Effector memory CD4-positive, alpha-beta T cell (primary cell): ENCODE data around the gene SLC22A7.

ENCODE experiments used
- DNase-seq, 3 donors: peaks; one replicate each; pipeline ENCODE4 v3.0.0-alpha.2; 2020
- H3K27ac ChIP-seq: 2 replicates; pipeline ENCODE4 v1.7.0; 2013; ENCODE audit warnings: mild to moderate bottlenecking, low read length, moderate library complexity; ENCODE audit not compliant: insufficient read depth, poor library complexity, severe bottlenecking
- H3K27me3 ChIP-seq: replicated peaks from 2 replicates; pipeline ENCODE4 v1.7.0; 2013; ENCODE audit warnings: mild to moderate bottlenecking, low read length; ENCODE audit not compliant: insufficient read depth, control insufficient read depth, poor library complexity, severe bottlenecking
- H3K36me3 ChIP-seq: 2 replicates; pipeline ENCODE4 v1.7.0; 2013; ENCODE audit warnings: mild to moderate bottlenecking, low read length, moderate library complexity; ENCODE audit not compliant: control insufficient read depth, insufficient read depth
- H3K4me1 ChIP-seq: 2 replicates; pipeline ENCODE4 v1.7.0; 2013; ENCODE audit warnings: low read length, mild to moderate bottlenecking; ENCODE audit not compliant: control insufficient read depth, insufficient read depth, poor library complexity, severe bottlenecking
- H3K4me3 ChIP-seq: 2 replicates; pipeline ENCODE4 v1.7.0; 2013; ENCODE audit warnings: low read length, low read depth, mild to moderate bottlenecking; ENCODE audit not compliant: insufficient read depth, poor library complexity, severe bottlenecking
- H3K9me3 ChIP-seq: 2 replicates; pipeline ENCODE4 v1.7.0; 2013; ENCODE audit warnings: mild to moderate bottlenecking, low read length, moderate library complexity; ENCODE audit not compliant: control insufficient read depth

Gene SLC22A7

DNA sequence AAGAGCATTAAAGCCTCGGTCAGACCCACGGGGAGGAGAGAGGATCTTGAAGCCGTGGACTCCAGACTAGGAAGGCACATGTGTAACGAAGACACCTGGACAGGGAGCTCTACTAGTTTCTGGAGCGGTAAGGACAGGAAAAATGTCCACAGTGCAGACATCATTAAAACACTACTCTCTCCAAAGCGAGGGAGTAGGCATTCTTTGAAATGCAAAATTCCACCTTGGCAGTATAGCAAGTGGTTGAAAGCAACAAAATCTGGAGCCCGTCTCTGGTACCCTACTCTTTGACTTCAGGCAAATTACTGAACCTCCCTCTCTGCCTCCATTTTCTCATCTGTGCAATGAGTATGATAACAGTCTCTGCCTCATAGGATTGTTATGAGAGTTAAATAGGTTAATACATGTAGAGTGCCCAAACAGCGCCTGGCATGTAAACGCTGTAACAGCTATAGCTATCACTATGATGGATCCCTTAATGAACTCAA lies 11.0 kb downstream of the SLC22A7 start:
- H3K4me1 ChIP-seq = peaks cover 7% of the 10 kb centered on the region
- no peaks in the 10 kb centered on the region for H3K9me3 ChIP-seq
- no peak overlapping the region for H3K27ac ChIP-seq
- no peaks in the 10 kb centered on the region for H3K27me3 ChIP-seq
- no peaks in the 10 kb centered on the region for H3K36me3 ChIP-seq
- DNase-seq = no peak
- peak overlapping the region; percentile 49 for H3K4me3 ChIP-seq

DNA sequence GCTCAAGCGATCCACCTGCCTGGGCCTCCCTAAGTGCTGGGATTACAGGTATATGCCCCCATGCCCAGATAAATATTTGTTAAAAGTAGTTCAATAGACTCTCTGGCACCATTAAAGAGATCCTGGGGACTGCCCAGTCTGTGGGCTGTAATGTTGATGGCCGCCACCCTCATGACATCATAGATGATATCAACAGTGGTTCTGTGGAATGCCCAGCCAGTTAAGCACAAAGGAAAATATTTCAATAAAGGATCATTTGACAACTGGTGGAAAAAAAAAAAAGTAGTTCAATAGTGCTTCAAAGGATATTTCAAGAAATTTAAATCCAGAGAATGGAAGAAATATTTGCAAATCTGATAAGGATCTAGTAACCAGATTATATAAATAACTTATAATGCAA lies 12.1 kb downstream of the SLC22A7 start:
- no peaks in the 10 kb centered on the region for H3K36me3 ChIP-seq
- no peaks in the 10 kb centered on the region for H3K27me3 ChIP-seq
- H3K27ac ChIP-seq = no peak overlapping the region
- no peaks in the 10 kb centered on the region for H3K9me3 ChIP-seq
- no peak overlapping the region for H3K4me3 ChIP-seq
- peaks cover 7% of the 10 kb centered on the region for H3K4me1 ChIP-seq
- no peak for DNase-seq

DNA sequence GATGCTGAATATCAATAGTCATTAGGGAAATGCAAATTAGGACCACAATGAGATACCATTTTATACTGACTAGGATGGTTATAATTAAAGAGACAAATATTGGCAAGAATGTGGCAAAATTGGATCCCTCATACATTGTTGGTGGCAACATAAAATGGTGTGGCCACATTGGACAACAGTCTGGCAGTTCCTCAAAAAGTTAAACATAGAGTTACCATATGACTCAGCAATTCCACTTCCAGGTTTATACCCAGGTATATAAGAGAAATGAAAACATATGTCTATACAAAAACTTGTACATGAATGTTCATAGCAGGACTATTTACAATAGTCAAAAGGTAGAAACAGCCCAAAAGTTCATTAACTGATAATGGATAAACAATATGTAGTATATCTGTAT lies 12.6 kb downstream of the SLC22A7 start:
- no peaks in the 10 kb centered on the region for H3K36me3 ChIP-seq
- DNase-seq = no peak
- H3K4me1 ChIP-seq = peaks cover 7% of the 10 kb centered on the region
- H3K9me3 ChIP-seq = no peaks in the 10 kb centered on the region
- no peak overlapping the region for H3K27ac ChIP-seq
- no peaks in the 10 kb centered on the region for H3K27me3 ChIP-seq
- H3K4me3 ChIP-seq = no peak overlapping the region

DNA sequence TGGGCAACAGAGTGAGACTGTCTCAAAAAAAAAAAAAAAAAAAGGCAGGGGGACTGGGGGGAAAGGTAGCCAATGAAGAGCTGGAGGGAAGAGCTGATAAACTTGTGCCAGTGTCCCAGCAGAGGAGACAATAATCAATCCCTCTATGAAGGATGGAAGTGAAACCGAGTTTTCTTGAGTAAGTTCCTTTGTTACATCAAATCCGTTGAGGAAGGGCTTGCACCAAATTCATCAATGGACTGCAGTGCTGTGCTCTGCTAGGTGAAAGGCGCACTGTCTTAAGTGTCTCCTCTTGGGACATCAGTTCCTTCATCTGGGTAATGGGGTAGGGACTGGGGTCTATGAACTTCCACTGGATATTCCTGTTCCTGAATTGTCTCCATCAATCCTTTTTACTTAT lies 13.6 kb downstream of the SLC22A7 start:
- H3K9me3 ChIP-seq = no peaks in the 10 kb centered on the region
- DNase-seq = no peak
- no peak overlapping the region for H3K27ac ChIP-seq
- H3K4me3 ChIP-seq = no peak overlapping the region
- peaks cover 7% of the 10 kb centered on the region for H3K4me1 ChIP-seq
- no peaks in the 10 kb centered on the region for H3K36me3 ChIP-seq
- H3K27me3 ChIP-seq = no peaks in the 10 kb centered on the region

DNA sequence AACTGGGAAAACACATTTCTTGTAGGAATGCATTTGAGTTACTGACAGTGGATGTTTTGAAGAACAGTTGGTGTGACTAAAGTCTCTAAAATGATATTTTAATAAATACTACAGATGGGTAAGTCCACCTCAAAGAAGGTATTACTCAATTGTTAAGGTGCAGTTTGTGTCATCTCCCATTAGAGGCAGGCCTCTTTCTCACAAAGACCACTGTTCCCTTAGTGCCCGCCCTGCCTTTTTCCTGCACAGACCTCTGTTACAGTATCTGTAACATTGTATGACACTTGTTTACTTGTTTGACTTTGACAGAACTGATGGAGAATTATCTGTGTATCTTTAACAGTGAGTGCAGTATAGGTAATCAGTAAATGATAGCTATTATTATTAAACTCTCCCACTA lies 15.8 kb downstream of the SLC22A7 start:
- no peak for DNase-seq
- Histone ChIP-seq H3K36me3 (no peaks in the 10 kb centered on the region), H3K27ac (no peak overlapping the region), H3K4me1 (peaks cover 4% of the 10 kb centered on the region), H3K27me3 (no peaks in the 10 kb centered on the region), H3K9me3 (no peaks in the 10 kb centered on the region), H3K4me3 (no peak overlapping the region)

DNA sequence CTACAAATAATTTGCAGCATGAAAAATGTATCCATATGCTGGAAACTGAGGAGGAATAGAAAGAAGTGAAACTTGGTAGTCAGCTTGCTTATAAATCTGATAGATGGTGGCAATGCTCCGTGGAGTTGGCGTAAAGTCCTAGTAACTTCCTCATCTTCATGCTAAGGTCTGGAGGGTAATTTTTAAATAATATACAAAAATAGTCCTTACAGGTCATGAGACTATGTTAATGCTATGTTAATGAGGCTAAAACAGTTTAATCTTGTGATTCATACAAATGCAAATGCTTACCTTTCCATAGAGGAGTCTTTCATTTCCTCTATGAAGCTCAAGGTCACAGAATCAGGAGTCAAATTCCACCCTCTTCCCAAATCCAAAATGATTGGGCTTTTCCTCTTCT lies 20.0 kb downstream of the SLC22A7 start:
- no peak overlapping the region for H3K27ac ChIP-seq
- H3K36me3 ChIP-seq = no peaks in the 10 kb centered on the region
- no peak overlapping the region for H3K4me3 ChIP-seq
- no peaks in the 10 kb centered on the region for H3K4me1 ChIP-seq
- no peak for DNase-seq
- H3K27me3 ChIP-seq = no peaks in the 10 kb centered on the region
- H3K9me3 ChIP-seq = no peaks in the 10 kb centered on the region

DNA sequence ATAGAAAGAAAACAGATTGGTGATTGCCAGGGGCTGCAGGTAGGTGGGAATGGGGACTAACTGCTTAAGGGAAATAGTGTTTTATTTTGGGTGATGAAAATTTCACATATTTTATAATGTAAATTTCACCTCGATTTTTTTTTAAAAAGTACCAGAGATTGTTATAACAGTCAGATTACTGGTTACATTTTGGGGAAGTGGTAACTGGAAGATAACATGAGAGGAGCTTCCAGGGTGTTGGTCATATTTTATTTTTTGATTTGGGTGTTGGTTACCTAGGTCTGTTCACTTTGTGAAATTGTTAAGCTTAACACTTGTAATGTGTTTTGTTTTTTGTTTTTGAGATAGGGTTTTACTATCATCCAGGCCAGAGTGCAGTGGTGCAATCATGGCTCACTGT lies 27.8 kb downstream of the SLC22A7 start:
- no peak overlapping the region for H3K27ac ChIP-seq
- H3K27me3 ChIP-seq = no peaks in the 10 kb centered on the region
- no peak overlapping the region for H3K4me3 ChIP-seq
- peaks cover under 1% of the 10 kb centered on the region for H3K4me1 ChIP-seq
- DNase-seq = no peak
- no peaks in the 10 kb centered on the region for H3K36me3 ChIP-seq
- H3K9me3 ChIP-seq = no peaks in the 10 kb centered on the region

DNA sequence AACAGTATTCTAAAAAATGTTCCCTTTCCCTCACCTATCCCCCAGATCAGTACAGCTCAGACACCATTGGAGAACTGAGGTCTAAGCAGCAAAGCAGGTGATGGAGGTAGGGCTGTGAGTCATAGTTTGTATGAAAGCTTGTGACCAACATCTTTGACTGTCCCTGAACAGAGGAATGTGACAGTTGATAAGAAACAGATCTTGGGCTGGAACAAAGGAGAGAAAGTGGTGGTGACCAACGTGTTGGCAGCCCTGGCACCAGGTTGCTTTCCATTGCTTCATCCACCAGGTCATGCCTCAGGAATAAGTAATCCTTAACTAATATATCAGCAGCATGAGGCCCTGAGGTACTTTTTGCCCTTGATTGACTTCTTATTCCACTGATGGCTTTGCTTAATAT lies 30.5 kb downstream of the SLC22A7 start:
- Histone ChIP-seq H3K36me3 (no peaks in the 10 kb centered on the region), H3K27ac (no peak overlapping the region), H3K9me3 (no peaks in the 10 kb centered on the region), H3K4me3 (no peak overlapping the region), H3K27me3 (no peaks in the 10 kb centered on the region), H3K4me1 (peaks cover 13% of the 10 kb centered on the region)
- DNase-seq = no peak

DNA sequence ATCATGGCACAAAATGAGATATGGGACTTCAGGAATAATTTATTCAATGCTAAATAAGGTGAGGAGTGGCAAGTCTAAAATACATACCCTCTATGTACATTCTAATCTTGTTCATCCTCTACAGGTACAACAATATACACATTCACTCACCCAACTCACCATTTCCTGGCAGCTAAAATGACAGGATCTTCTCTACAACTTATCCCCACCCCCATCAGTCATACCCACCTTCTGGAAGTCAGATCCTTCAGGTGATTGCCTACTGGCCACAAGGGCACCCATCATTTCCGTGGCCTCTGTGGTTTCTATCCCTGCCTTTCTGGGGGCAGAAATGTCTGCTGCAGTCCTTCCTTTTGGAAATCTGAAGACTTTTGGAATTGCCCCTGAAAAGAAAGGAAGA lies 33.4 kb downstream of the SLC22A7 start:
- Histone ChIP-seq H3K27ac (no peak overlapping the region), H3K4me3 (peak overlapping the region; percentile 8), H3K4me1 (peaks cover 13% of the 10 kb centered on the region), H3K9me3 (no peaks in the 10 kb centered on the region), H3K36me3 (no peaks in the 10 kb centered on the region), H3K27me3 (no peaks in the 10 kb centered on the region)
- no peak for DNase-seq

DNA sequence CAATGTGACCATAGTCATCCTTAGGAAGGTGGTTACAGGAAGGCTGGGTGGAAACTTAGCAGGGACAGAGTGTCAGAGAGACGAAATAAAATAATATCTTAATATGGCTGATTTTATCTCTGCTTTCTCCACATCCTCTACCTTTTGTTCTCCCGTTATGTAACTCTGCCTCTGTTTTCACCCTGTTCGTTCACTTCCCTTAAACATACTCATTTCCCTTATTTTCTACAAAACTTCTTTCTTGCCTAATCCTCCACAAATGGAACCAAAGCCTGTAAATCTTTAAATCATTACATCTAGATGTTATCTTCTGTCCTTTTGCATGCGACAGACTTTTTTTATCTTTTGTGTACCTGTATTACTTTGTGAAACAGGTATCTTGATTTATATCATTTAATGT lies 33.8 kb downstream of the SLC22A7 start:
- DNase-seq = no peak
- Histone ChIP-seq H3K4me1 (peaks cover 13% of the 10 kb centered on the region), H3K27ac (no peak overlapping the region), H3K36me3 (peaks cover under 1% of the 10 kb centered on the region), H3K4me3 (no peak overlapping the region), H3K9me3 (no peaks in the 10 kb centered on the region), H3K27me3 (no peaks in the 10 kb centered on the region)
